Activated effector memory CD4-positive, alpha-beta T cell treated with Interleukin-2 at 50 U/mL for 16 hours (primary cell): ENCODE results near the gene CTNND2.

Source experiments
- DNase-seq: peaks from one replicate; pipeline ENCODE4 v3.0.0-alpha.2; 2020

The CTNND2 gene, protein sequence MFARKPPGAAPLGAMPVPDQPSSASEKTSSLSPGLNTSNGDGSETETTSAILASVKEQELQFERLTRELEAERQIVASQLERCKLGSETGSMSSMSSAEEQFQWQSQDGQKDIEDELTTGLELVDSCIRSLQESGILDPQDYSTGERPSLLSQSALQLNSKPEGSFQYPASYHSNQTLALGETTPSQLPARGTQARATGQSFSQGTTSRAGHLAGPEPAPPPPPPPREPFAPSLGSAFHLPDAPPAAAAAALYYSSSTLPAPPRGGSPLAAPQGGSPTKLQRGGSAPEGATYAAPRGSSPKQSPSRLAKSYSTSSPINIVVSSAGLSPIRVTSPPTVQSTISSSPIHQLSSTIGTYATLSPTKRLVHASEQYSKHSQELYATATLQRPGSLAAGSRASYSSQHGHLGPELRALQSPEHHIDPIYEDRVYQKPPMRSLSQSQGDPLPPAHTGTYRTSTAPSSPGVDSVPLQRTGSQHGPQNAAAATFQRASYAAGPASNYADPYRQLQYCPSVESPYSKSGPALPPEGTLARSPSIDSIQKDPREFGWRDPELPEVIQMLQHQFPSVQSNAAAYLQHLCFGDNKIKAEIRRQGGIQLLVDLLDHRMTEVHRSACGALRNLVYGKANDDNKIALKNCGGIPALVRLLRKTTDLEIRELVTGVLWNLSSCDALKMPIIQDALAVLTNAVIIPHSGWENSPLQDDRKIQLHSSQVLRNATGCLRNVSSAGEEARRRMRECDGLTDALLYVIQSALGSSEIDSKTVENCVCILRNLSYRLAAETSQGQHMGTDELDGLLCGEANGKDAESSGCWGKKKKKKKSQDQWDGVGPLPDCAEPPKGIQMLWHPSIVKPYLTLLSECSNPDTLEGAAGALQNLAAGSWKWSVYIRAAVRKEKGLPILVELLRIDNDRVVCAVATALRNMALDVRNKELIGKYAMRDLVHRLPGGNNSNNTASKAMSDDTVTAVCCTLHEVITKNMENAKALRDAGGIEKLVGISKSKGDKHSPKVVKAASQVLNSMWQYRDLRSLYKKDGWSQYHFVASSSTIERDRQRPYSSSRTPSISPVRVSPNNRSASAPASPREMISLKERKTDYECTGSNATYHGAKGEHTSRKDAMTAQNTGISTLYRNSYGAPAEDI (N-terminal part only)

GRCh38 chr5:11904265-11904906 is at the start of gene CTNND2:
CTNND2 (minus strand) TSS chr5:11904446; CDS start chr5:11903853, 593 bp downstream.
- no peak for DNase-seq

DNA sequence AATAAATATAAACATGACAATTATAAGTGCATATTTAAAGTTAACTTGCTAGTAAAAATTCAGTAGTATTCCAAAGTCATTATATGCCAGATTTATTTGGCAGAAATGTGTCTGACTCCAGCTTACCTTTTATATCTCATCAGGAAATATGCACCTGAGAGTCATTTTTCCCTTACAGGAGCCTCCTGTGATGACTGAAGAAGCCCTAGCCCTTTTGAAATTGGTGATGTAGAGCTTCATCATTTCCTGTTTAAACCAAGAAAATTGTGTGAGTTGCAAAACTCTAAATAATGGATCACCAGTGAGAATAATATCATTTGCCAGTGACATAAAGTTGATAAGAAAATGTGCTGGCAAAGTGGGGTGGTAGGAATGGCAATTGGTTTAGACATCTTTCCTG is 42.1 kb upstream of the CTNND2 start:
- DNase-seq = no peak

- DNase-seq = no peak
Observed at GRCh38 chr5:11941566-11941965, 37.3 kb upstream of the CTNND2 start.

DNA sequence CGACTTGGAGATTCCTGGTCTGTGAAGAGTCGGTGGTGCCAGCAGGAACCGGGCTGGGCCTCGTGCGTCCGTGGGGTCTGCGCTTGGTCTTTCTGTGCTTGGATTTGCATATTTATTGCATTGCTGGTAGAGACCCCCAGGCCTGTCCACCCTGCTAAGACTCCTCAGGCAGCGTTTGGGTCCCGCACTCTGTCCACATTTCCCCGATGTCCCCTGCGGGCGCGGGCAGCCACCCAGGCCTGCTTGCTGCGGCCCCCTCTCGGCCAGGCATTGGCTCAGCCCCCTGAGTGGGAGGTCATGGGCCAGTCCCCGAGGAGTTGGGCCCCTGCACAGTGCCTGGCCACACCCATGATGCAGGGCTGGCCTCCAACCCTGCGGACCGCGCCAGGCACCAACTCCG is 27.4 kb upstream of the CTNND2 start:
- DNase-seq = no peak

DNA sequence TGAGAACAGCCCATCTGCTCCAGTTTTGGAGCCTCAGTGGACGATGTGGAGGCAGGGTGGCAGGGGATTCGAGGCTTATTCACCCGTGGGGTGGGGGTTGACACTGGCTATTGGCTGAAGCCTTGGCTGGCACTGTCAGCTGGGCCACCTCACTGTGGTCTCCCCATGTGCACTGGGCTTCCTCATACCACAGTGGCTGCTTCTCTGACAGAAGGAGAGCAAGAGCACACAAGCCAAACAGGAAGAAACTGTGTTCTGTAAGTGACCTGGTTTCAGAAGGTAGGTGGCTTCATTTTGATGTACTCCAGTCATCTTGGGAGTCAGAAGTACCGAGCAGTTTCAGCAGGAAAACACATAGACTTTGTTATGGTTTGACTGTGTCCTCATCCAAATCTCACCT is 24.7 kb upstream of the CTNND2 start:
- DNase-seq = no peak

DNA sequence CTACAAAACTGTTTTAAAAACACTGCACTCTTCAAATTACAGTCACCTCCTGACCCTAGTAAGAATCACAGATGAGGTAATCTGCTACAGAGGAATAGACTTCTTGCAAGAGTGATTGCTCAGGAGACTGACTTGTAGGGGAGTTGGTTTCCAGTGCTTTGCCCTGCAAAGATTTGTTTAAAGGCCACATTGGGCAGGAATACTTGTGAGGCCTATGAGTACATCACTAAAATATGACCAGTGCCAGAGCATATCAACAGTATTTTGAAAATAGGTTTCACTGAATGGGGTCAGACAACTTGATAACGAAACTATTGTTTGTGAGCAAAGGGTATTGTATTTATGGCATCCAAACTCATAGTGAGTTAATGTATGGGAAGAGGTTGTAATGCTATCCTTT is 21.5 kb upstream of the CTNND2 start:
- DNase-seq = no peak

DNA sequence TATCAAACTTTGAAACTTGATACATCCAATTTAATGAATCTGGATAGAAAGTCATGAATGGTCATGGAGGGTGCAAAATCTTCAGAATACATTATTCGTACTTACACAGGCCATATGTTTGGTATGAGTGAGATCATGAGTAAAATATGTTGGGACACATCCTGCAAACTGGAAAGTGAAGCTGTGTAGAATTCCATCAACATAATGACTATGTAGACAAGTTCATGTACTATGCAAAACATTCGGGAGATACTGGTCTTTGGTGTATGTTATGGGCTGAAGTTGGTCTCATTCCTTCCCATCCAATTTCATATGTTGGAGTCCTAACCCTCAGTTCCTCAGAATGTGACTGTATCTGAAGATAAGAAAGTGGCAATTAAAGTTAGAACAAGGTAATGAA is 18.1 kb upstream of the CTNND2 start:
- DNase-seq = no peak

- no peak for DNase-seq
Observed at GRCh38 chr5:11918463-11919045, 14.3 kb upstream of the CTNND2 start.

- no peak for DNase-seq
Observed at GRCh38 chr5:11909471-11909870, 5.2 kb upstream of the CTNND2 start.

- no peak for DNase-seq
Observed at GRCh38 chr5:11906497-11906896, 2.3 kb upstream of the CTNND2 start.

- no peak for DNase-seq
Observed at GRCh38 chr5:11905206-11905605, 960 bp upstream of the CTNND2 start.

GRCh38 chr5:11903614-11904264 is 507 bp downstream of the CTNND2 start:
- no peak for DNase-seq

GRCh38 chr5:11903121-11903613 is 1.1 kb downstream of the CTNND2 start:
- no peak for DNase-seq

- no peak for DNase-seq
Observed at GRCh38 chr5:11902201-11902619, 2.0 kb downstream of the CTNND2 start.

GRCh38 chr5:11898787-11899186 is 5.5 kb downstream of the CTNND2 start:
- no peak for DNase-seq

DNA sequence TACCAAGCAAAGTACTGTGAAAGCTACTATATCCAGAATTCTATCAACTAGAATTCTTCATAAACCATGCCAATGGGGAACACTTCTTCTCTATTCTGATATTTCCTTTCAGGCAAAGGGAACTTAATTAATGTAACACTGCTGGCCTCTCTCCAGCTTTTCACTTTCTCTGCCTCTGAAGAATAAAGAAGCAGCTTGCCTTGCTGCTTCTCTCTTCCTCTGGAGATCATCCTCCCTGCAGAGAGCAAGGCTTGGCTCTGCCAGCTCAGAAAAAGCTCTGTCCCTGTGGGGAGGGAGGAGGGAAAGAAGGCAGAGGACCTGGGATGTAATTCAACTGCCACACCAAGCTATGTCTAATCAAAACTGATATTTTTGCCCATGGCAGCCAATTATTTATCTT is 6.5 kb downstream of the CTNND2 start:
- no peak for DNase-seq

GRCh38 chr5:11894992-11895391 is 9.3 kb downstream of the CTNND2 start:
- DNase-seq = no peak

GRCh38 chr5:11892832-11893231 is 11.4 kb downstream of the CTNND2 start:
- no peak for DNase-seq

- no peak for DNase-seq
Observed at GRCh38 chr5:11890777-11891176, 13.5 kb downstream of the CTNND2 start.

GRCh38 chr5:11888221-11888620 is 16.0 kb downstream of the CTNND2 start:
- DNase-seq = no peak

DNA sequence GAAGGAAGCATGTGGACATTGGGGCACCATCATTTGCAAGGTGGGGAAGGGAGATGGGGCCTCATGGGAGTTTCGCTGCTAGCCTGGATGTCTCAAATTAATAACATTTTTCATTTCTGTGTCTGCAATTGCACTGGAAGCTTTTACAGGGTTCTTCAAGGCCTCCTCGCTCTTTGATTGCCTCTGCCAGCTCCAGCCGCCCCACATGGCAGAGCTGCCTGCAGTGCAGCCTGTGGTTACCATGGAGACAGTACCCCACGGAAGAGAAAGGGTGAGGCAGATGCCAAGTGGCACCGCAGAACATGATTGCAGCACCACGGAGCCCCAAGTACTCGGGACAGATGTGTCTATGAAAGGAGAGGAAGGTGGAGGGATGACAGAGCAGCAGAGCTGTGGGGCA is 25.4 kb downstream of the CTNND2 start:
- DNase-seq = no peak

GRCh38 chr5:11873587-11873986 is 30.7 kb downstream of the CTNND2 start:
- DNase-seq = no peak
